Measurements from ENCODE around the gene SLC10A2.
A peak's percentile ranks its signal among the peaks of the same experiment; 100 is the strongest.
"Not testable (repeated sequence)": the region's sequence is repeated elsewhere in the genome, so short reads cannot be mapped to it uniquely, and the experiment has no call there.

SLC10A2 gene

GRCh38 chr13:103066079-103066780, at the start of gene SLC10A2:
Gene SLC10A2 (minus strand): TSS chr13:103066417. CDS start chr13:103066249, 168 bp downstream.
- Histone ChIP-seq H3K27ac (ENCODE audit: low read depth, low read length) (no peak within 1 kb of the TSS), H3K36me3 (ENCODE audit: low read length) (no peaks in the 10 kb centered on the region), H3F3A (ENCODE audit: insufficient read depth) (no peaks in the 10 kb centered on the region), H3K9me3 (ENCODE audit: insufficient read depth, low read length) (peaks cover 4% of the 10 kb centered on the region; the same call in 1 of the 2 replicates), H3K27me3 (ENCODE audit: low read length) (no peaks in the 10 kb centered on the region), H3K9ac (ENCODE audit: low read length) (no peak within 1 kb of the TSS), H3K4me3 (ENCODE audit: insufficient read depth, low read length, poor library complexity, severe bottlenecking) (no peak within 1 kb of the TSS), H3K4me2 (ENCODE audit: low read depth, low read length, poor library complexity, severe bottlenecking) (no peak within 1 kb of the TSS), H4K20me1 (ENCODE audit: low read depth, low read length) (no peaks in the 10 kb centered on the region), H2AFZ (ENCODE audit: low read depth, low read length, severe bottlenecking) (no peak within 1 kb of the TSS), H3K79me2 (ENCODE audit: insufficient read depth, low read length) (no peaks in the 10 kb centered on the region), H3K9me2 (replicated peaks; ENCODE audit: insufficient read depth, low read length) (no peaks in the 10 kb centered on the region)
- TF ChIP-seq, protein P1, sequence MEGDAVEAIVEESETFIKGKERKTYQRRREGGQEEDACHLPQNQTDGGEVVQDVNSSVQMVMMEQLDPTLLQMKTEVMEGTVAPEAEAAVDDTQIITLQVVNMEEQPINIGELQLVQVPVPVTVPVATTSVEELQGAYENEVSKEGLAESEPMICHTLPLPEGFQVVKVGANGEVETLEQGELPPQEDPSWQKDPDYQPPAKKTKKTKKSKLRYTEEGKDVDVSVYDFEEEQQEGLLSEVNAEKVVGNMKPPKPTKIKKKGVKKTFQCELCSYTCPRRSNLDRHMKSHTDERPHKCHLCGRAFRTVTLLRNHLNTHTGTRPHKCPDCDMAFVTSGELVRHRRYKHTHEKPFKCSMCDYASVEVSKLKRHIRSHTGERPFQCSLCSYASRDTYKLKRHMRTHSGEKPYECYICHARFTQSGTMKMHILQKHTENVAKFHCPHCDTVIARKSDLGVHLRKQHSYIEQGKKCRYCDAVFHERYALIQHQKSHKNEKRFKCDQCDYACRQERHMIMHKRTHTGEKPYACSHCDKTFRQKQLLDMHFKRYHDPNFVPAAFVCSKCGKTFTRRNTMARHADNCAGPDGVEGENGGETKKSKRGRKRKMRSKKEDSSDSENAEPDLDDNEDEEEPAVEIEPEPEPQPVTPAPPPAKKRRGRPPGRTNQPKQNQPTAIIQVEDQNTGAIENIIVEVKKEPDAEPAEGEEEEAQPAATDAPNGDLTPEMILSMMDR (IDR thresholded peaks at IDR 0.05; ENCODE audit: insufficient read depth, low read length, poor library complexity, severe bottlenecking): no peak
- no peak for TF ChIP-seq EZH2phosphoT487 (conservative IDR thresholded peaks at IDR 0.05; ENCODE audit: low read length)

GRCh38 chr13:103107580-103107979, 41.4 kb upstream of the SLC10A2 start:
- Histone ChIP-seq H3K36me3 (ENCODE audit: low read length) (no peaks in the 10 kb centered on the region), H4K20me1 (ENCODE audit: low read depth, low read length) (no peaks in the 10 kb centered on the region), H3K4me2 (ENCODE audit: low read depth, low read length, poor library complexity, severe bottlenecking) (no peak overlapping the region), H3K27me3 (ENCODE audit: low read length) (no peaks in the 10 kb centered on the region), H3K9me2 (replicated peaks; ENCODE audit: insufficient read depth, low read length) (no peaks in the 10 kb centered on the region), H3K4me3 (ENCODE audit: insufficient read depth, low read length, poor library complexity, severe bottlenecking) (no peak overlapping the region), H3F3A (ENCODE audit: insufficient read depth) (no peaks in the 10 kb centered on the region), H3K9ac (ENCODE audit: low read length) (no peak overlapping the region), H3K9me3 (ENCODE audit: insufficient read depth, low read length) (no peaks in the 10 kb centered on the region), H3K27ac (ENCODE audit: low read depth, low read length) (no peak overlapping the region), H2AFZ (ENCODE audit: low read depth, low read length, severe bottlenecking) (no peak overlapping the region), H3K79me2 (ENCODE audit: insufficient read depth, low read length) (no peaks in the 10 kb centered on the region)
- TF ChIP-seq EZH2phosphoT487 (conservative IDR thresholded peaks at IDR 0.05; ENCODE audit: low read length): no peak
- TF ChIP-seq, protein P1 (IDR thresholded peaks at IDR 0.05; ENCODE audit: insufficient read depth, low read length, poor library complexity, severe bottlenecking): no peak

GRCh38 chr13:103104340-103104739, 38.1 kb upstream of the SLC10A2 start:
- Histone ChIP-seq H3K36me3 (ENCODE audit: low read length) (no peaks in the 10 kb centered on the region; the same call in 1 of the 2 replicates), H3K79me2 (ENCODE audit: insufficient read depth, low read length) (no peaks in the 10 kb centered on the region)

DNA sequence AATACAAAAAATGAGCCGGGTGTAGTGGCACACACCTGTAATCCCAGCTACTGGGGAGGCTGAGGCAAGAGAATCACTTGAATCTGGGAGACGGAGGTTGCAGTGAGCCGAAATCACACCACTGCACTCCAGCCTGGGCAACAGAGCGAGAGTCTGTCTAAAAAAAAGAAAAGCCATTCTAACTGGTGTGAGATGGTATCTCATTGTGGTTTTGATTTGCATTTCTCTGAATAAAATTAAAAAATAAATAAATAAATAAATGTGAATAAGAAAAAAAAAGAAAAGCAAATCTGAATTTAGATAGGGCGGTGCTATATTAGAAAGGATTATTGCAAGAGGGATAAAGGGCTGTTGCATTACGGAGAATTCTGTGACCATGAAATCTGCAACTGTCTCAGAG, 37.2 kb upstream of the SLC10A2 start:
- not testable (repeated sequence) for H4K20me1 ChIP-seq (ENCODE audit: low read depth, low read length); H3K9ac ChIP-seq (ENCODE audit: low read length); H3K27ac ChIP-seq (ENCODE audit: low read depth, low read length); H3K4me2 ChIP-seq (ENCODE audit: low read depth, low read length, poor library complexity, severe bottlenecking); H3K27me3 ChIP-seq (ENCODE audit: low read length); H3F3A ChIP-seq (ENCODE audit: insufficient read depth); H3K36me3 ChIP-seq (ENCODE audit: low read length); H3K4me3 ChIP-seq (ENCODE audit: insufficient read depth, low read length, poor library complexity, severe bottlenecking); H3K79me2 ChIP-seq (ENCODE audit: insufficient read depth, low read length); H3K9me2 ChIP-seq (replicated peaks; ENCODE audit: insufficient read depth, low read length); H3K9me3 ChIP-seq (ENCODE audit: insufficient read depth, low read length)
- peak overlapping the region; percentile 43 for H2AFZ ChIP-seq (ENCODE audit: low read depth, low read length, severe bottlenecking)

More at GRCh38 chr13:103104340-103104739, 38.1 kb upstream of the SLC10A2 start:
- H3K4me3 ChIP-seq (ENCODE audit: insufficient read depth, low read length, poor library complexity, severe bottlenecking): no peak overlapping the region
- no peaks in the 10 kb centered on the region for H4K20me1 ChIP-seq (ENCODE audit: low read depth, low read length)
- no peak overlapping the region for H3K9ac ChIP-seq (ENCODE audit: low read length)
- no peak for TF ChIP-seq EZH2phosphoT487 (conservative IDR thresholded peaks at IDR 0.05; ENCODE audit: low read length)
- TF ChIP-seq, protein P1 (IDR thresholded peaks at IDR 0.05; ENCODE audit: insufficient read depth, low read length, poor library complexity, severe bottlenecking): no peak
- H3K4me2 ChIP-seq (ENCODE audit: low read depth, low read length, poor library complexity, severe bottlenecking): no peak overlapping the region
- no peak overlapping the region for H2AFZ ChIP-seq (ENCODE audit: low read depth, low read length, severe bottlenecking)
- no peaks in the 10 kb centered on the region for H3F3A ChIP-seq (ENCODE audit: insufficient read depth)
- H3K27me3 ChIP-seq (ENCODE audit: low read length): no peaks in the 10 kb centered on the region
- no peaks in the 10 kb centered on the region for H3K9me2 ChIP-seq (replicated peaks; ENCODE audit: insufficient read depth, low read length)
- H3K9me3 ChIP-seq (ENCODE audit: insufficient read depth, low read length): no peaks in the 10 kb centered on the region
- H3K27ac ChIP-seq (ENCODE audit: low read depth, low read length): no peak overlapping the region

All from SU-DHL-6 (cell line).